ENCODE results near the gene RAD51D.
"Not testable (repeated sequence)": the region's sequence is repeated elsewhere in the genome, so short reads cannot be mapped to it uniquely, and the experiment has no call there.

The RAD51D gene

GRCh38 chr17:35152421-35153140, 32.9 kb upstream of the RAD51D start:
- no peak overlapping the region for H3K27ac ChIP-seq (ENCODE audit: low read length)
- no peaks in the 10 kb centered on the region for H3K4me1 ChIP-seq (ENCODE audit: low read length)
- H3K79me2 ChIP-seq (ENCODE audit: low read length): no peaks in the 10 kb centered on the region

GRCh38 chr17:35151080-35151479, 31.4 kb upstream of the RAD51D start:
- H4K20me1 ChIP-seq (ENCODE audit: insufficient read depth, low read length); H2AFZ ChIP-seq (ENCODE audit: low read depth, low read length); H3K4me2 ChIP-seq (ENCODE audit: low read length); H3K9ac ChIP-seq (ENCODE audit: low read length); H3K4me1 ChIP-seq (ENCODE audit: low read length); H3K4me3 ChIP-seq (ENCODE audit: low read length); H3K36me3 ChIP-seq (replicated peaks; ENCODE audit: low read depth, low read length); H3K27me3 ChIP-seq (ENCODE audit: low read depth, low read length); H3K9me3 ChIP-seq (ENCODE audit: insufficient read depth, low read length); H3K27ac ChIP-seq (ENCODE audit: low read length); H3K79me2 ChIP-seq (ENCODE audit: low read length): not testable (repeated sequence)

More at GRCh38 chr17:35152421-35153140, 32.9 kb upstream of the RAD51D start:
- H3K4me2 ChIP-seq (ENCODE audit: low read length): no peak overlapping the region
- H3K27me3 ChIP-seq (ENCODE audit: low read depth, low read length): no peaks in the 10 kb centered on the region; the same call in 1 of the 2 replicates
- H3K36me3 ChIP-seq (replicated peaks; ENCODE audit: low read depth, low read length): no peaks in the 10 kb centered on the region
- no peak overlapping the region for H3K9ac ChIP-seq (ENCODE audit: low read length)
- no peaks in the 10 kb centered on the region for H4K20me1 ChIP-seq (ENCODE audit: insufficient read depth, low read length)
- H3K4me3 ChIP-seq (ENCODE audit: low read length): no peak overlapping the region
- no peak overlapping the region for H2AFZ ChIP-seq (ENCODE audit: low read depth, low read length)
- no peaks in the 10 kb centered on the region for H3K9me3 ChIP-seq (ENCODE audit: insufficient read depth, low read length)
- TF ChIP-seq EZH2phosphoT487 (IDR thresholded peaks at IDR 0.05; ENCODE audit: low read depth) (no peak), CTCF (IDR thresholded peaks at IDR 0.05; ENCODE audit: low read depth, low read length) (no peak)

DNA sequence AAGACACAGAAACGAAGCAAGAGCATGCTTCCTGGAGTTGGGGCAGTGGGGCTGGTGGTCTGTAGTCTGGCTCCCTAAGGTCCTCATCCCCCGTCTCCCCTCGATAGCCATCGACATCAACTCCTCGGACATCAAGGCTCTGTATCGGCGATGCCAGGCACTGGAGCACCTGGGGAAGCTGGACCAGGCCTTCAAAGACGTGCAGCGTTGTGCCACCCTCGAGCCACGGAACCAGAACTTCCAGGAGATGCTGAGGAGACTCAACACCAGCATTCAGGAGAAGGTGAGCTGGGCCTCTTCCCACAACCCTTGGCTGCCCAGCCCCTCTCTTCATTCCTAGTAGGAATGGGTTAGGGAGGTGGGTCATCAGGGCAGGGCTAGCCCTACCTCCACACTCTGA, 30.3 kb upstream of the RAD51D start:
- Histone ChIP-seq H3K4me3 (ENCODE audit: low read length) (no peak overlapping the region), H3K27me3 (ENCODE audit: low read depth, low read length) (no peaks in the 10 kb centered on the region; the same call in 1 of the 2 replicates), H3K9ac (ENCODE audit: low read length) (no peak overlapping the region), H3K27ac (ENCODE audit: low read length) (no peak overlapping the region), H4K20me1 (ENCODE audit: insufficient read depth, low read length) (no peaks in the 10 kb centered on the region), H3K36me3 (replicated peaks; ENCODE audit: low read depth, low read length) (no peaks in the 10 kb centered on the region), H3K79me2 (ENCODE audit: low read length) (no peaks in the 10 kb centered on the region), H3K9me3 (ENCODE audit: insufficient read depth, low read length) (no peaks in the 10 kb centered on the region), H3K4me1 (ENCODE audit: low read length) (no peaks in the 10 kb centered on the region), H3K4me2 (ENCODE audit: low read length) (no peak overlapping the region), H2AFZ (ENCODE audit: low read depth, low read length) (no peak overlapping the region)
- TF ChIP-seq CTCF (IDR thresholded peaks at IDR 0.05; ENCODE audit: low read depth, low read length) (no peak), EZH2phosphoT487 (IDR thresholded peaks at IDR 0.05; ENCODE audit: low read depth) (no peak)

- no peaks in the 10 kb centered on the region; the same call in 1 of the 2 replicates for H3K27me3 ChIP-seq (ENCODE audit: low read depth, low read length)
- H3K9ac ChIP-seq (ENCODE audit: low read length): no peak overlapping the region
- H3K79me2 ChIP-seq (ENCODE audit: low read length): no peaks in the 10 kb centered on the region
- no peak overlapping the region for H3K4me2 ChIP-seq (ENCODE audit: low read length)
- no peak for TF ChIP-seq CTCF (IDR thresholded peaks at IDR 0.05; ENCODE audit: low read depth, low read length)
- no peak for TF ChIP-seq EZH2phosphoT487 (IDR thresholded peaks at IDR 0.05; ENCODE audit: low read depth)
- H2AFZ ChIP-seq (ENCODE audit: low read depth, low read length): no peak overlapping the region
- H3K9me3 ChIP-seq (ENCODE audit: insufficient read depth, low read length): no peaks in the 10 kb centered on the region
- H3K4me3 ChIP-seq (ENCODE audit: low read length): no peak overlapping the region
- no peaks in the 10 kb centered on the region for H3K4me1 ChIP-seq (ENCODE audit: low read length)
- no peaks in the 10 kb centered on the region for H4K20me1 ChIP-seq (ENCODE audit: insufficient read depth, low read length)
- no peak overlapping the region for H3K27ac ChIP-seq (ENCODE audit: low read length)
- H3K36me3 ChIP-seq (replicated peaks; ENCODE audit: low read depth, low read length): no peaks in the 10 kb centered on the region
These were observed 28.5 kb upstream of the RAD51D start for GRCh38 chr17:35148144-35148543.

Data from OCI-LY3 (cell line).